Activated naive CD4-positive, alpha-beta T cell treated with anti-CD3 and anti-CD28 coated beads for 36 hours (primary cell): ENCODE data around the gene CYP27C1. TPM values are rescaled to one million over a fixed set of nuclear protein-coding genes. Genes with fewer than 3 reads are reported as not detected.
"Not testable (repeated sequence)": the region's sequence is repeated elsewhere in the genome, so short reads cannot be mapped to it uniquely, and the experiment has no call there.

Experiments
- CTCF ChIA-PET: fragments of 350-600 bp; sonication (Branson Sonifier 250); formaldehyde crosslinking; loops from one replicate; lab custom pipeline; 2021; ENCODE audit warnings: antibody characterized with exemption; lab: Charles Lee
- DNase-seq: peaks from one replicate; pipeline ENCODE4 v3.0.0-alpha.2; 2020
- H3K27ac Mint-ChIP-seq: one replicate; pipeline ENCODE4 v1.8.0; 2021; ENCODE audit warnings: mild to moderate bottlenecking, mixed read lengths
- H3K27me3 Mint-ChIP-seq: one replicate; pipeline ENCODE4 v1.8.0; 2021; ENCODE audit warnings: low read depth, mixed read lengths
- H3K36me3 Mint-ChIP-seq: one replicate; pipeline ENCODE4 v1.8.0; 2021; ENCODE audit warnings: low read depth, mixed read lengths
- H3K4me1 Mint-ChIP-seq: one replicate; pipeline ENCODE4 v1.8.0; 2021; ENCODE audit warnings: low read depth, mixed read lengths
- H3K4me3 Mint-ChIP-seq: one replicate; pipeline ENCODE4 v1.8.0; 2021; ENCODE audit warnings: mild to moderate bottlenecking, moderate library complexity, mixed read lengths
- H3K9me3 Mint-ChIP-seq: one replicate; pipeline ENCODE4 v1.8.0; 2021; ENCODE audit warnings: mixed read lengths
- intact Hi-C: fragments of 100-400 bp; cut with micrococcal nuclease; formaldehyde crosslinking; loops from one replicate; pipeline ENCODE4 v1.15.1; 2023
- total RNA-seq, 2 experiments: library from RNA; stranded (reverse); gene quantifications; one replicate each; pipeline ENCODE4 v1.2.3, GENCODE V29; 2021

Gene CYP27C1
- total RNA-seq, 2 experiments from 2014 or later, result not detected

GRCh38 chr2:127233710-127234109, 13.6 kb upstream of the CYP27C1 start:
- intact Hi-C loops, result no loop called here
- Mint-ChIP-seq H3K4me3 (no peak overlapping the region), H3K27ac (no peak overlapping the region), H3K9me3 (peaks cover 14% of the 10 kb centered on the region), H3K36me3 (peaks cover 1% of the 10 kb centered on the region), H3K27me3 (peaks cover 2% of the 10 kb centered on the region), H3K4me1 (no peaks in the 10 kb centered on the region)
- no peak for DNase-seq
- CTCF ChIA-PET, result interaction anchor here (1.0 kb wide), 1 partner anchor 36 kb away, joined by 3 read pairs; no protein-coding TSS in a partner anchor

DNA sequence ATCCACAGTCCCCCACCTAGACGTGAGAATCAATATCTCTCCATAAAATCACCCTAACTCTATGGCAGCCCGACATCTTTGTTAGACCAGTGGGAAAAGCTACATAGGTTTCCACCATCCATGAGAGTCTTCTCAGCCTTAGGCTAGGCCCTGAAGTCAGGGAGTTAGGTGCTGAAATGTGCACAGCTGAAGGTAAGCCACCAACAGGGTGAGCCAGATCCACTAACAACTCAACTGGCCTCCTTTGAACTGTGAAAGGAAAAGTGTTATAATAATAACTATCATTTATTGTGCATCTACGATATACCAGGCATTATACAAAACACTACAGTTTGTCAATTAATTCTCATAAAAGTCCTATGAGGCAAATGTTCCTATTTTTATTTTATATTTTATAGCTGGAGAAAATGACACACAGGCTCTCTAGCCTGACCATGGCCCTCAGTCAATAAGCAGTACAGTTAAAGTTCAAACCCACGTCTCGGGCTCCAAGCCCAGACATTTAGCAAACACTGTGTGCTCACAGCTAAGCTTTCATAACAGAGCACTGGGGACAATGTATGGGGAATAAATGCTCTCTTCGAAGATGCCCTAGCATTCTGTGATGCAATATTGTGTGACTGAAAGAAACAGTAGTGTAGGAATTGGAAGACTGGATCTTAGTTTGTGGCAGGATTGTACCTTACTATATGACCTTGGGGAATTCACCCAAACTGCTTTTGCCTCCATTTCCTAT, 11.2 kb upstream of the CYP27C1 start:
- H3K27me3 Mint-ChIP-seq, result peaks cover 9% of the 10 kb centered on the region
- CTCF ChIA-PET, result no interaction called here
- no peaks in the 10 kb centered on the region for H3K4me1 Mint-ChIP-seq
- no peaks in the 10 kb centered on the region for H3K9me3 Mint-ChIP-seq
- no peaks in the 10 kb centered on the region for H3K36me3 Mint-ChIP-seq
- H3K27ac Mint-ChIP-seq, result no peak overlapping the region
- no peak for DNase-seq
- intact Hi-C loops, result no loop called here
- H3K4me3 Mint-ChIP-seq, result no peak overlapping the region

DNA sequence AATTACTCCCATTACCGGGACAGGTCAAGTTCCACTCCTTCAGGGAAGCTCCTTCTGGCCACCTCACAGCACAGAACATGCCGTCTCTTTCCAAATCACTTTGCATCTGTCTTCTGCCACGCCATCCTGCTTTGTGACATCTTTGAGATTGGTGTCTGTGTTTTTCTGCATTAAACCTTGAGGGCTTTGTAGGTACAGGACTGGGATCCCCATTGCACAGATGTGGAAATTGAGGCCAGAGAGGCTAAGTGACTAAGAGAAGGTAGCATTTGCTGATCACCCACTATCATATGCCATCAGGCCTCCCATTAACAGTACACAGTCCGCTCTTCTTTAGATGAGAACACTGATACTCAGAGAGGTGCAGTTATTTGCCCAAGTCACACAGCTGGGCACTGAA, 9.5 kb upstream of the CYP27C1 start:
- no peak for DNase-seq
- CTCF ChIA-PET, result no interaction called here
- no peaks in the 10 kb centered on the region for H3K36me3 Mint-ChIP-seq
- no peak overlapping the region for H3K27ac Mint-ChIP-seq
- intact Hi-C loops, result no loop called here
- H3K27me3 Mint-ChIP-seq, result peaks cover 12% of the 10 kb centered on the region
- H3K4me1 Mint-ChIP-seq, result no peaks in the 10 kb centered on the region
- no peak overlapping the region for H3K4me3 Mint-ChIP-seq
- H3K9me3 Mint-ChIP-seq, result no peaks in the 10 kb centered on the region

DNA sequence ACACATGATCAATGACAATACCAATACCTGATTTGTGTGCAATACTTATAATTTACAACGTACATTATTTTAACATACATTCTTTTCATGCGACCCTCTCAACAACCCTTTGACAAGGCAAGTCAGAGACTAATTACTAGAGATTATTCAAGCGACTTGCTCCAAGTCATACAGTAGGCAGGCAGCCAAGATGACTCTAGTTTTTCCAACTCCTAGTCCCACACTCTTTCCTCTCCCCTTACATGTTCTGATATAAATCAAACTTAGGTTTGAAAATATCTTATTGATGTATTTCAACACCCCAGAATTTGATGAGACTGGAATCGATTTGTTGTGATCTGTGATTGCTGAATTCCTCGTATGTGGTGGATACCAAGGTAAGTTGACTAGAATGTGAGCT, 8.0 kb upstream of the CYP27C1 start:
- H3K27me3 Mint-ChIP-seq, result peaks cover 18% of the 10 kb centered on the region

DNA sequence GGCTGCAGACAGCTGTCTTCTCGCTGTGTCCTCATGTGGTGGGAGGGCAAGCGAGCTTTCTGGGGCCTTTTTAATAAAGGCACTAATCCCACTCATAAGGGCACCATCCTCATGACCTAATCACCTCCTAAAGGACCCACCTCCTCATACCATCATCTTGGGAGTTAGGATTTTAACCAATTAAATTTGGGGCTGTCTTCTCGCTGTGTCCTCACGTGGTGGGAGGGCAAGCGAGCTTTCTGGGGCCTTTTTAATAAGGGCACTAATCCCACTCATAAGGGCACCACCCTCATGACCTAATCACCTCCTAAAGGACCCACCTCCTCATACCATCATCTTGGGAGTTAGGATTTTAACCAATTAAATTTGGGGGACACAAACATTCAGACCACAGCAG, 7.2 kb upstream of the CYP27C1 start:
- H3K4me3 Mint-ChIP-seq, H3K9me3 Mint-ChIP-seq, DNase-seq, H3K27ac Mint-ChIP-seq, intact Hi-C loops, H3K36me3 Mint-ChIP-seq, H3K4me1 Mint-ChIP-seq: not testable (repeated sequence)
- CTCF ChIA-PET, result interaction anchor here (1.2 kb wide), 1 partner anchor 146 kb away, joined by 3 read pairs; no protein-coding TSS in a partner anchor
- peaks cover 21% of the 10 kb centered on the region for H3K27me3 Mint-ChIP-seq

More for the DNA sequence above, 8.0 kb upstream of the CYP27C1 start:
- Mint-ChIP-seq H3K27ac (no peak overlapping the region), H3K9me3 (no peaks in the 10 kb centered on the region), H3K36me3 (no peaks in the 10 kb centered on the region), H3K4me1 (no peaks in the 10 kb centered on the region), H3K4me3 (no peak overlapping the region)
- CTCF ChIA-PET, result interaction anchor here (1.2 kb wide), 1 partner anchor 147 kb away, joined by 3 read pairs; no protein-coding TSS in a partner anchor
- DNase-seq, result no peak
- intact Hi-C loops, result no loop called here

GRCh38 chr2:127226520-127227263, 6.6 kb upstream of the CYP27C1 start:
- no peak overlapping the region for H3K27ac Mint-ChIP-seq

GRCh38 chr2:127226132-127226519, 6.0 kb upstream of the CYP27C1 start:
- no peaks in the 10 kb centered on the region for H3K9me3 Mint-ChIP-seq
- intact Hi-C loops, result no loop called here

More at GRCh38 chr2:127226520-127227263, 6.6 kb upstream of the CYP27C1 start:
- DNase-seq, result peak; percentile 57
- CTCF ChIA-PET, result interaction anchor here (1.2 kb wide), 1 partner anchor 146 kb away, joined by 3 read pairs; no protein-coding TSS in a partner anchor
- H3K4me3 Mint-ChIP-seq, result no peak overlapping the region
- no peaks in the 10 kb centered on the region for H3K4me1 Mint-ChIP-seq
- no peaks in the 10 kb centered on the region for H3K9me3 Mint-ChIP-seq
- H3K27me3 Mint-ChIP-seq, result peaks cover 21% of the 10 kb centered on the region
- H3K36me3 Mint-ChIP-seq, result no peaks in the 10 kb centered on the region
- intact Hi-C loops, result no loop called here

GRCh38 chr2:127225186-127225960, 5.3 kb upstream of the CYP27C1 start:
- CTCF ChIA-PET, result interaction anchor here (0.9 kb wide), 1 partner anchor 28 kb away, joined by 3 read pairs; no protein-coding TSS in a partner anchor
- H3K27ac Mint-ChIP-seq, result no peak overlapping the region
- H3K4me1 Mint-ChIP-seq, result peaks cover 5% of the 10 kb centered on the region
- H3K36me3 Mint-ChIP-seq, result no peaks in the 10 kb centered on the region
- no peak for DNase-seq
- no peak overlapping the region for H3K4me3 Mint-ChIP-seq
- H3K9me3 Mint-ChIP-seq, result no peaks in the 10 kb centered on the region
- peaks cover 28% of the 10 kb centered on the region for H3K27me3 Mint-ChIP-seq
- intact Hi-C loops, result no loop called here

More at GRCh38 chr2:127226132-127226519, 6.0 kb upstream of the CYP27C1 start:
- no peaks in the 10 kb centered on the region for H3K4me1 Mint-ChIP-seq
- no peak for DNase-seq
- no peaks in the 10 kb centered on the region for H3K36me3 Mint-ChIP-seq
- H3K27me3 Mint-ChIP-seq, result peaks cover 21% of the 10 kb centered on the region
- CTCF ChIA-PET, result no interaction called here
- H3K4me3 Mint-ChIP-seq, result no peak overlapping the region
- H3K27ac Mint-ChIP-seq, result no peak overlapping the region

GRCh38 chr2:127224135-127224534, 4.0 kb upstream of the CYP27C1 start:
- intact Hi-C loops, result not testable (repeated sequence)
- H3K27me3 Mint-ChIP-seq, result peaks cover 31% of the 10 kb centered on the region

GRCh38 chr2:127220768-127221527, 849 bp upstream of the CYP27C1 start:
- Mint-ChIP-seq H3K4me3 (peak overlapping the region; percentile 73), H3K27me3 (peaks cover 54% of the 10 kb centered on the region), H3K36me3 (peaks cover 1% of the 10 kb centered on the region), H3K9me3 (no peaks in the 10 kb centered on the region), H3K4me1 (peaks cover 11% of the 10 kb centered on the region), H3K27ac (no peak overlapping the region)
- CTCF ChIA-PET, result no interaction called here
- intact Hi-C loops, result no loop called here
- no peak for DNase-seq

More at GRCh38 chr2:127224135-127224534, 4.0 kb upstream of the CYP27C1 start:
- H3K36me3 Mint-ChIP-seq, H3K4me1 Mint-ChIP-seq, H3K4me3 Mint-ChIP-seq, H3K27ac Mint-ChIP-seq, H3K9me3 Mint-ChIP-seq, DNase-seq, CTCF ChIA-PET: not testable (repeated sequence)

GRCh38 chr2:127219171-127220070, 678 bp downstream of the CYP27C1 start:
- Mint-ChIP-seq H3K9me3 (no peaks in the 10 kb centered on the region), H3K27me3 (peaks cover 55% of the 10 kb centered on the region), H3K4me1 (peaks cover 11% of the 10 kb centered on the region), H3K36me3 (peaks cover 1% of the 10 kb centered on the region), H3K27ac (no peak overlapping the region), H3K4me3 (peak overlapping the region; percentile 42)
- CTCF ChIA-PET, result interaction anchor here (0.7 kb wide), 1 partner anchor 22 kb away, joined by 3 read pairs; no protein-coding TSS in a partner anchor
- DNase-seq, result no peak
- intact Hi-C loops, result no loop called here
